H9 (cell line): Measurements from ENCODE around the gene DPM3. TPM values are rescaled to one million over a fixed set of nuclear protein-coding genes. Genes with fewer than 3 reads are reported as not detected.

Experiments used
- DNase-seq: peaks from one replicate; pipeline ENCODE4 v3.0.0-alpha.2; 2017
- H2AFZ ChIP-seq: one replicate; pipeline ENCODE4 v1.6.1; 2013; ENCODE audit warnings: mild to moderate bottlenecking, low read length, control low read depth, moderate library complexity
- H2AK5ac ChIP-seq: 2 replicates; pipeline ENCODE4 v1.6.1; 2013; ENCODE audit warnings: low read length, control low read depth, mixed read lengths; ENCODE audit not compliant: insufficient read length
- H2BK120ac ChIP-seq: one replicate; pipeline ENCODE4 v1.6.1; 2013; ENCODE audit warnings: low read depth, mild to moderate bottlenecking, low read length, control low read depth, inconsistent platforms; ENCODE audit not compliant: poor library complexity, severe bottlenecking
- H2BK12ac ChIP-seq: 2 replicates; pipeline ENCODE4 v1.6.1; 2013; ENCODE audit warnings: low read length, control low read depth, mixed read lengths, low read depth; ENCODE audit not compliant: insufficient read length
- H2BK15ac ChIP-seq: 2 replicates; pipeline ENCODE4 v1.6.1; 2013; ENCODE audit warnings: low read depth, low read length, control low read depth
- H2BK20ac ChIP-seq: one replicate; pipeline ENCODE4 v1.6.1; 2013; ENCODE audit warnings: low read depth, mild to moderate bottlenecking, low read length, control low read depth, inconsistent platforms; ENCODE audit not compliant: poor library complexity, severe bottlenecking
- H2BK5ac ChIP-seq: 2 replicates; pipeline ENCODE4 v1.6.1; 2013; ENCODE audit warnings: low read length, control low read depth, mixed read lengths; ENCODE audit not compliant: insufficient read length
- H3K14ac ChIP-seq: 2 replicates; pipeline ENCODE4 v1.6.1; 2013; ENCODE audit warnings: low read length, control low read depth; ENCODE audit not compliant: insufficient read depth
- H3K18ac ChIP-seq: 2 replicates; pipeline ENCODE4 v1.6.1; 2013; ENCODE audit warnings: low read depth, mild to moderate bottlenecking, mixed read lengths, low read length, control low read depth; ENCODE audit not compliant: insufficient read length
- H3K23ac ChIP-seq: 2 replicates; pipeline ENCODE4 v1.6.1; 2013; ENCODE audit warnings: low read length, control low read depth, mixed read lengths, low read depth; ENCODE audit not compliant: insufficient read length
- H3K23me2 ChIP-seq: 2 replicates; pipeline ENCODE4 v1.6.1; 2013; ENCODE audit warnings: low read depth, mild to moderate bottlenecking, mixed read lengths, low read length, control low read depth; ENCODE audit not compliant: insufficient read length, poor library complexity, severe bottlenecking
- H3K27ac ChIP-seq: 2 replicates; pipeline ENCODE4 v1.5.1; 2013; ENCODE audit warnings: low read length, control low read depth, mixed read lengths, low read depth; ENCODE audit not compliant: insufficient read length
- H3K27me3 ChIP-seq: 2 replicates; pipeline ENCODE4 v1.6.1; 2013; ENCODE audit warnings: low read length, control low read depth, inconsistent platforms; ENCODE audit not compliant: insufficient read depth
- H3K4ac ChIP-seq: 2 replicates; pipeline ENCODE4 v1.6.1; 2013; ENCODE audit warnings: low read depth, mild to moderate bottlenecking, control low read depth, inconsistent platforms, low read length, moderate library complexity
- H3K4me1 ChIP-seq: 2 replicates; pipeline ENCODE4 v1.6.1; 2013; ENCODE audit warnings: low read length, control low read depth, inconsistent platforms; ENCODE audit not compliant: insufficient read depth
- H3K4me2 ChIP-seq: 2 replicates; pipeline ENCODE4 v1.6.1; 2013; ENCODE audit warnings: low read length, control low read depth, mixed read lengths; ENCODE audit not compliant: insufficient read length, insufficient read depth
- H3K56ac ChIP-seq: 2 replicates; pipeline ENCODE4 v1.6.1; 2013; ENCODE audit warnings: low read depth, mild to moderate bottlenecking, mixed read lengths, low read length, control low read depth; ENCODE audit not compliant: insufficient read length
- H3K79me1 ChIP-seq: 2 replicates; pipeline ENCODE4 v1.6.1; 2013; ENCODE audit warnings: low read depth, mild to moderate bottlenecking, moderate library complexity, low read length, control low read depth, inconsistent platforms; ENCODE audit not compliant: insufficient read depth, poor library complexity, severe bottlenecking
- H3K79me2 ChIP-seq: 2 replicates; pipeline ENCODE4 v1.6.1; 2013; ENCODE audit warnings: low read length, control low read depth, inconsistent platforms; ENCODE audit not compliant: insufficient read depth
- H3K9ac ChIP-seq: 2 replicates; pipeline ENCODE4 v1.6.1; 2013; ENCODE audit warnings: low read length, control low read depth, mixed read lengths; ENCODE audit not compliant: insufficient read length; ENCODE audit errors: extremely low read depth
- H3K9me3 ChIP-seq: one replicate; pipeline ENCODE4 v1.6.1; 2013; ENCODE audit warnings: low read depth, low read length, inconsistent platforms; ENCODE audit not compliant: control insufficient read depth
- H3T11ph ChIP-seq: one replicate; pipeline ENCODE4 v1.6.1; 2013; ENCODE audit warnings: mild to moderate bottlenecking, low read length, control low read depth, inconsistent platforms
- H4K20me1 ChIP-seq: one replicate; pipeline ENCODE4 v1.6.1; 2013; ENCODE audit not compliant: control insufficient read depth, insufficient read length, insufficient read depth
- H4K5ac ChIP-seq: 2 replicates; pipeline ENCODE4 v1.6.1; 2013; ENCODE audit warnings: low read depth, mild to moderate bottlenecking, mixed read lengths, low read length, control low read depth; ENCODE audit not compliant: insufficient read length
- H4K8ac ChIP-seq: replicated peaks from 2 replicates; pipeline ENCODE4 v1.6.1; 2013; ENCODE audit warnings: low read length, control low read depth, mixed read lengths, low read depth; ENCODE audit not compliant: insufficient read length
- H4K91ac ChIP-seq: 2 replicates; pipeline ENCODE4 v1.6.1; 2013; ENCODE audit warnings: low read depth, mild to moderate bottlenecking, moderate library complexity, mixed read lengths, low read length, control low read depth; ENCODE audit not compliant: insufficient read length
- H3K27ac Mint-ChIP-seq, 3 experiments: 2 replicates in 2 of 3; 3 replicates in 1 of 3; pipeline ENCODE4 v1.8.0; 2020 to 2021; ENCODE audit warnings: mixed read lengths in 3 of 3, mild to moderate bottlenecking in 1 of 3, moderate library complexity in 1 of 3
- H3K27me3 Mint-ChIP-seq: 2 replicates; pipeline ENCODE4 v1.8.0; 2021; ENCODE audit warnings: low read depth, mild to moderate bottlenecking, moderate library complexity, mixed read lengths
- H3K36me3 Mint-ChIP-seq, 3 experiments: 2 replicates in 2 of 3; 3 replicates in 1 of 3; pipeline ENCODE4 v1.8.0; 2020 to 2021; ENCODE audit warnings: low read depth in 3 of 3, mixed read lengths in 3 of 3; ENCODE audit not compliant: insufficient read depth in 1 of 3
- H3K4me1 Mint-ChIP-seq, 2 experiments: 2 replicates each; pipeline ENCODE4 v1.8.0; 2020; ENCODE audit warnings: mixed read lengths in 2 of 2
- H3K4me3 Mint-ChIP-seq, 2 experiments: 2 replicates in 1 of 2; 3 replicates in 1 of 2; pipeline ENCODE4 v1.8.0; 2020 to 2021; ENCODE audit warnings: mild to moderate bottlenecking in 2 of 2, mixed read lengths in 2 of 2, moderate library complexity in 1 of 2
- H3K9me3 Mint-ChIP-seq, 2 experiments: 2 replicates in 1 of 2; 3 replicates in 1 of 2; pipeline ENCODE4 v1.8.0; 2020; ENCODE audit warnings: mild to moderate bottlenecking in 2 of 2, mixed read lengths in 2 of 2, moderate library complexity in 1 of 2
- CTCF ChIP-seq: fragments of 200-600 bp; sonication (generic); conservative IDR thresholded peaks from 3 replicates; pipeline ENCODE4 v1.8.0; 2021; ENCODE audit warnings: antibody characterized with exemption, mild to moderate bottlenecking
- WGBS: extraction: QIAGEN DNeasy Blood & Tissue Kit; methylation state at CpG from one replicate; pipeline ENCODE4 v1.1.7; 2013; ENCODE audit warnings: missing lambda C conversion rate, low lambda C conversion rate, mixed read lengths; ENCODE audit not compliant: insufficient read length; ENCODE audit errors: extremely low coverage; 5-methylcytosine and 5-hydroxymethylcytosine counted together
- total RNA-seq: library from RNA; stranded (reverse); gene quantifications from 2 replicates; pipeline ENCODE4 v1.2.1, GENCODE V29; 2021

DPM3 gene
- total RNA-seq, 1 experiment from 2014 or later: 48.5 TPM

GRCh38 chr1:155134880-155135414 lies 5.4 kb downstream of the DPM3 start:
- no peak overlapping the region for H3K27ac ChIP-seq
- H3K4me2 ChIP-seq: peak overlapping the region; percentile 97
- no peak overlapping the region for H3K56ac ChIP-seq
- peaks cover 22% of the 10 kb centered on the region for H3K23me2 ChIP-seq
- H2AK5ac ChIP-seq: no peak overlapping the region
- no peak overlapping the region for H4K5ac ChIP-seq
- Mint-ChIP-seq H3K27ac (peak overlapping the region; percentile 94 to 98 (median 98)), H3K4me1 (peaks cover 30 to 31% of the 10 kb centered on the region in 2 experiments), H3K36me3 (peaks cover 16 to 28% (median 19%) of the 10 kb centered on the region in 3 experiments), H3K9me3 (no peaks in the 10 kb centered on the region), H3K27me3 (peaks cover 23% of the 10 kb centered on the region), H3K4me3 (peak overlapping the region; percentile 93)
- no peak overlapping the region for H3K18ac ChIP-seq
- no peaks in the 10 kb centered on the region for H3K9me3 ChIP-seq
- no peak overlapping the region for H3T11ph ChIP-seq
- WGBS: no CpG with 5 or more reads among the region's 18 CpGs
- no peak overlapping the region for H3K4ac ChIP-seq
- no peak overlapping the region for H2BK5ac ChIP-seq
- no peak overlapping the region for H2BK15ac ChIP-seq
- no peak overlapping the region; the same call in 1 of the 2 replicates for H3K14ac ChIP-seq
- no peak overlapping the region for H3K23ac ChIP-seq
- TF ChIP-seq CTCF: no peak
- no peak overlapping the region for H2BK12ac ChIP-seq
- H3K4me1 ChIP-seq: no peaks in the 10 kb centered on the region
- H4K20me1 ChIP-seq: no peaks in the 10 kb centered on the region
- H3K79me1 ChIP-seq: no peaks in the 10 kb centered on the region
- H4K91ac ChIP-seq: no peak overlapping the region
- H3K27me3 ChIP-seq: no peaks in the 10 kb centered on the region
- H2BK120ac ChIP-seq: no peak overlapping the region
- H3K9ac ChIP-seq: peak overlapping the region; percentile 56
- peak; percentile 76 for DNase-seq
- 0 out of 2 replicates have a peak, but pooled peaks cover 3% of the 10 kb centered on the region for H3K79me2 ChIP-seq
- H4K8ac ChIP-seq: no peak overlapping the region
- no peak overlapping the region for H2BK20ac ChIP-seq
- no peak overlapping the region for H2AFZ ChIP-seq
